H9 (cell line): ENCODE measurements around the gene USP22. TPM values are rescaled to one million over a fixed set of nuclear protein-coding genes. Genes with fewer than 3 reads are reported as not detected.

Experiments
- DNase-seq: peaks from one replicate; pipeline ENCODE4 v3.0.0-alpha.2; 2017
- H2AFZ ChIP-seq: one replicate; pipeline ENCODE4 v1.6.1; 2013; ENCODE audit warnings: mild to moderate bottlenecking, low read length, control low read depth, moderate library complexity
- H2AK5ac ChIP-seq: 2 replicates; pipeline ENCODE4 v1.6.1; 2013; ENCODE audit warnings: low read length, control low read depth, mixed read lengths; ENCODE audit not compliant: insufficient read length
- H2BK120ac ChIP-seq: one replicate; pipeline ENCODE4 v1.6.1; 2013; ENCODE audit warnings: low read depth, mild to moderate bottlenecking, low read length, control low read depth, inconsistent platforms; ENCODE audit not compliant: poor library complexity, severe bottlenecking
- H2BK12ac ChIP-seq: 2 replicates; pipeline ENCODE4 v1.6.1; 2013; ENCODE audit warnings: low read length, control low read depth, mixed read lengths, low read depth; ENCODE audit not compliant: insufficient read length
- H2BK15ac ChIP-seq: 2 replicates; pipeline ENCODE4 v1.6.1; 2013; ENCODE audit warnings: low read depth, low read length, control low read depth
- H2BK20ac ChIP-seq: one replicate; pipeline ENCODE4 v1.6.1; 2013; ENCODE audit warnings: low read depth, mild to moderate bottlenecking, low read length, control low read depth, inconsistent platforms; ENCODE audit not compliant: poor library complexity, severe bottlenecking
- H2BK5ac ChIP-seq: 2 replicates; pipeline ENCODE4 v1.6.1; 2013; ENCODE audit warnings: low read length, control low read depth, mixed read lengths; ENCODE audit not compliant: insufficient read length
- H3K14ac ChIP-seq: 2 replicates; pipeline ENCODE4 v1.6.1; 2013; ENCODE audit warnings: low read length, control low read depth; ENCODE audit not compliant: insufficient read depth
- H3K18ac ChIP-seq: 2 replicates; pipeline ENCODE4 v1.6.1; 2013; ENCODE audit warnings: low read depth, mild to moderate bottlenecking, mixed read lengths, low read length, control low read depth; ENCODE audit not compliant: insufficient read length
- H3K23ac ChIP-seq: 2 replicates; pipeline ENCODE4 v1.6.1; 2013; ENCODE audit warnings: low read length, control low read depth, mixed read lengths, low read depth; ENCODE audit not compliant: insufficient read length
- H3K23me2 ChIP-seq: 2 replicates; pipeline ENCODE4 v1.6.1; 2013; ENCODE audit warnings: low read depth, mild to moderate bottlenecking, mixed read lengths, low read length, control low read depth; ENCODE audit not compliant: insufficient read length, poor library complexity, severe bottlenecking
- H3K27ac ChIP-seq: 2 replicates; pipeline ENCODE4 v1.5.1; 2013; ENCODE audit warnings: low read length, control low read depth, mixed read lengths, low read depth; ENCODE audit not compliant: insufficient read length
- H3K27me3 ChIP-seq: 2 replicates; pipeline ENCODE4 v1.6.1; 2013; ENCODE audit warnings: low read length, control low read depth, inconsistent platforms; ENCODE audit not compliant: insufficient read depth
- H3K4ac ChIP-seq: 2 replicates; pipeline ENCODE4 v1.6.1; 2013; ENCODE audit warnings: low read depth, mild to moderate bottlenecking, control low read depth, inconsistent platforms, low read length, moderate library complexity
- H3K4me1 ChIP-seq: 2 replicates; pipeline ENCODE4 v1.6.1; 2013; ENCODE audit warnings: low read length, control low read depth, inconsistent platforms; ENCODE audit not compliant: insufficient read depth
- H3K4me2 ChIP-seq: 2 replicates; pipeline ENCODE4 v1.6.1; 2013; ENCODE audit warnings: low read length, control low read depth, mixed read lengths; ENCODE audit not compliant: insufficient read length, insufficient read depth
- H3K56ac ChIP-seq: 2 replicates; pipeline ENCODE4 v1.6.1; 2013; ENCODE audit warnings: low read depth, mild to moderate bottlenecking, mixed read lengths, low read length, control low read depth; ENCODE audit not compliant: insufficient read length
- H3K79me1 ChIP-seq: 2 replicates; pipeline ENCODE4 v1.6.1; 2013; ENCODE audit warnings: low read depth, mild to moderate bottlenecking, moderate library complexity, low read length, control low read depth, inconsistent platforms; ENCODE audit not compliant: insufficient read depth, poor library complexity, severe bottlenecking
- H3K79me2 ChIP-seq: 2 replicates; pipeline ENCODE4 v1.6.1; 2013; ENCODE audit warnings: low read length, control low read depth, inconsistent platforms; ENCODE audit not compliant: insufficient read depth
- H3K9ac ChIP-seq: 2 replicates; pipeline ENCODE4 v1.6.1; 2013; ENCODE audit warnings: low read length, control low read depth, mixed read lengths; ENCODE audit not compliant: insufficient read length; ENCODE audit errors: extremely low read depth
- H3K9me3 ChIP-seq: one replicate; pipeline ENCODE4 v1.6.1; 2013; ENCODE audit warnings: low read depth, low read length, inconsistent platforms; ENCODE audit not compliant: control insufficient read depth
- H3T11ph ChIP-seq: one replicate; pipeline ENCODE4 v1.6.1; 2013; ENCODE audit warnings: mild to moderate bottlenecking, low read length, control low read depth, inconsistent platforms
- H4K20me1 ChIP-seq: one replicate; pipeline ENCODE4 v1.6.1; 2013; ENCODE audit not compliant: control insufficient read depth, insufficient read length, insufficient read depth
- H4K5ac ChIP-seq: 2 replicates; pipeline ENCODE4 v1.6.1; 2013; ENCODE audit warnings: low read depth, mild to moderate bottlenecking, mixed read lengths, low read length, control low read depth; ENCODE audit not compliant: insufficient read length
- H4K8ac ChIP-seq: replicated peaks from 2 replicates; pipeline ENCODE4 v1.6.1; 2013; ENCODE audit warnings: low read length, control low read depth, mixed read lengths, low read depth; ENCODE audit not compliant: insufficient read length
- H4K91ac ChIP-seq: 2 replicates; pipeline ENCODE4 v1.6.1; 2013; ENCODE audit warnings: low read depth, mild to moderate bottlenecking, moderate library complexity, mixed read lengths, low read length, control low read depth; ENCODE audit not compliant: insufficient read length
- H3K27ac Mint-ChIP-seq, 3 experiments: 2 replicates in 2 of 3; 3 replicates in 1 of 3; pipeline ENCODE4 v1.8.0; 2020 to 2021; ENCODE audit warnings: mixed read lengths in 3 of 3, mild to moderate bottlenecking in 1 of 3, moderate library complexity in 1 of 3
- H3K27me3 Mint-ChIP-seq: 2 replicates; pipeline ENCODE4 v1.8.0; 2021; ENCODE audit warnings: low read depth, mild to moderate bottlenecking, moderate library complexity, mixed read lengths
- H3K36me3 Mint-ChIP-seq, 3 experiments: 2 replicates in 2 of 3; 3 replicates in 1 of 3; pipeline ENCODE4 v1.8.0; 2020 to 2021; ENCODE audit warnings: low read depth in 3 of 3, mixed read lengths in 3 of 3; ENCODE audit not compliant: insufficient read depth in 1 of 3
- H3K4me1 Mint-ChIP-seq, 2 experiments: 2 replicates each; pipeline ENCODE4 v1.8.0; 2020; ENCODE audit warnings: mixed read lengths in 2 of 2
- H3K4me3 Mint-ChIP-seq, 2 experiments: 2 replicates in 1 of 2; 3 replicates in 1 of 2; pipeline ENCODE4 v1.8.0; 2020 to 2021; ENCODE audit warnings: mild to moderate bottlenecking in 2 of 2, mixed read lengths in 2 of 2, moderate library complexity in 1 of 2
- H3K9me3 Mint-ChIP-seq, 2 experiments: 2 replicates in 1 of 2; 3 replicates in 1 of 2; pipeline ENCODE4 v1.8.0; 2020; ENCODE audit warnings: mild to moderate bottlenecking in 2 of 2, mixed read lengths in 2 of 2, moderate library complexity in 1 of 2
- CTCF ChIP-seq: fragments of 200-600 bp; sonication (generic); conservative IDR thresholded peaks from 3 replicates; pipeline ENCODE4 v1.8.0; 2021; ENCODE audit warnings: antibody characterized with exemption, mild to moderate bottlenecking
- WGBS: extraction: QIAGEN DNeasy Blood & Tissue Kit; methylation state at CpG from one replicate; pipeline ENCODE4 v1.1.7; 2013; ENCODE audit warnings: missing lambda C conversion rate, low lambda C conversion rate, mixed read lengths; ENCODE audit not compliant: insufficient read length; ENCODE audit errors: extremely low coverage; 5-methylcytosine and 5-hydroxymethylcytosine counted together
- total RNA-seq: library from RNA; stranded (reverse); gene quantifications from 2 replicates; pipeline ENCODE4 v1.2.1, GENCODE V29; 2021

The USP22 gene
- total RNA-seq, 1 experiment from 2014 or later, result 345 TPM

GRCh38 chr17:21046216-21046615 lies 3.4 kb upstream of the USP22 start:
- Histone ChIP-seq H4K8ac (no peak overlapping the region), H2BK15ac (no peak overlapping the region), H4K5ac (no peak overlapping the region), H3T11ph (no peak overlapping the region), H3K79me2 (peaks cover 8% of the 10 kb centered on the region; the same call in 1 of the 2 replicates), H4K91ac (no peak overlapping the region), H2BK120ac (no peak overlapping the region), H3K4me2 (no peak overlapping the region), H2AK5ac (no peak overlapping the region), H3K4me1 (no peaks in the 10 kb centered on the region), H3K27ac (no peak overlapping the region), H2BK5ac (no peak overlapping the region), H4K20me1 (no peaks in the 10 kb centered on the region), H3K9ac (no peak overlapping the region), H3K56ac (no peak overlapping the region), H2BK20ac (no peak overlapping the region), H3K27me3 (no peaks in the 10 kb centered on the region), H3K23ac (no peak overlapping the region), H3K23me2 (peaks cover 8% of the 10 kb centered on the region), H3K9me3 (no peaks in the 10 kb centered on the region), H3K4ac (no peak overlapping the region), H3K79me1 (no peaks in the 10 kb centered on the region), H2BK12ac (no peak overlapping the region), H2AFZ (no peak overlapping the region), H3K14ac (no peak overlapping the region), H3K18ac (no peak overlapping the region)
- Mint-ChIP-seq H3K4me1 (peaks cover 9 to 18% of the 10 kb centered on the region in 2 experiments), H3K27me3 (no peaks in the 10 kb centered on the region; the same call in 1 of the 2 replicates), H3K27ac (no peak overlapping the region), H3K36me3 (peaks cover 0 to 4% (median 4%) of the 10 kb centered on the region in 3 experiments; a peak in 4 of 7 replicates), H3K9me3 (peaks cover 0 to 4% of the 10 kb centered on the region in 2 experiments; a peak in 2 of 5 replicates), H3K4me3 (no peak overlapping the region)
- DNase-seq, result no peak
- WGBS, result no CpG with 5 or more reads among the region's 3 CpGs
- no peak for TF ChIP-seq CTCF
